Fibroblast of lung (primary cell): ENCODE measurements around the gene POLR2E. TPM values are rescaled to one million over a fixed set of nuclear protein-coding genes. Genes with fewer than 3 reads are reported as not detected.

ENCODE experiments used
- DNase-seq, 2 donors: peaks; one replicate each; pipeline versions ENCODE4 v3.0.0 to v3.0.0-alpha.2; 2010; ENCODE audit warnings: low read depth in 2 of 2
- H2AFZ ChIP-seq: 2 replicates; pipeline ENCODE4 v1.5.1; 2012; ENCODE audit warnings: low read length, control low read depth, inconsistent platforms
- H3K27ac ChIP-seq: 2 replicates; pipeline ENCODE4 v1.5.1; 2011; ENCODE audit warnings: low read length, control low read depth; ENCODE audit not compliant: insufficient read depth
- H3K27me3 ChIP-seq: 2 replicates; pipeline ENCODE4 v1.5.1; 2011; ENCODE audit warnings: mild to moderate bottlenecking, low read length; ENCODE audit not compliant: control insufficient read depth, insufficient read depth
- H3K36me3 ChIP-seq: 2 replicates; pipeline ENCODE4 v1.5.1; 2011; ENCODE audit warnings: low read length; ENCODE audit not compliant: control insufficient read depth, insufficient read depth
- H3K4me1 ChIP-seq: 2 replicates; pipeline ENCODE4 v1.5.1; 2011; ENCODE audit warnings: low read length; ENCODE audit not compliant: control insufficient read depth, insufficient read depth; ENCODE audit errors: extremely low read depth
- H3K4me2 ChIP-seq: 2 replicates; pipeline ENCODE4 v1.5.1; 2011; ENCODE audit warnings: low read length, control low read depth; ENCODE audit not compliant: insufficient read depth; ENCODE audit errors: extremely low read depth
- H3K4me3 ChIP-seq, 4 experiments: fragments of 200-600 bp in 1 of 4; sonication (generic) in 1 of 4; replicated peaks in 1 of 4; 2 replicates each; pipeline ENCODE4 v1.5.1; 2011 to 2016; ENCODE audit warnings: low read length in 4 of 4, low read depth in 3 of 4, mild to moderate bottlenecking in 3 of 4, control low read depth in 2 of 4, inconsistent platforms in 1 of 4, mixed read lengths in 1 of 4; ENCODE audit not compliant: insufficient read depth in 1 of 4; ENCODE audit errors: control extremely low read depth in 1 of 4
- H3K79me2 ChIP-seq: 2 replicates; pipeline ENCODE4 v1.5.1; 2012; ENCODE audit warnings: mild to moderate bottlenecking, low read length, inconsistent platforms; ENCODE audit not compliant: control insufficient read depth, insufficient read depth
- H3K9ac ChIP-seq: 2 replicates; pipeline ENCODE4 v1.5.1; 2011; ENCODE audit warnings: mild to moderate bottlenecking, low read length, control low read depth; ENCODE audit not compliant: insufficient read depth
- H3K9me3 ChIP-seq: 2 replicates; pipeline ENCODE4 v1.5.1; 2012; ENCODE audit warnings: low read depth, low read length; ENCODE audit not compliant: control insufficient read depth, insufficient read depth
- H4K20me1 ChIP-seq: 2 replicates; pipeline ENCODE4 v1.5.1; 2011; ENCODE audit warnings: low read length; ENCODE audit not compliant: control insufficient read depth, insufficient read depth; ENCODE audit errors: extremely low read depth
- CTCF ChIP-seq, 2 donors: IDR thresholded peaks in 1 of 2; conservative IDR thresholded peaks in 1 of 2; 1 replicate in 1 of 2; 2 replicates in 1 of 2; pipeline ENCODE4 v1.5.1; 2011 to 2012; ENCODE audit warnings: low read length in 2 of 2, control low read depth in 1 of 2, inconsistent platforms in 1 of 2, low read depth in 1 of 2, mild to moderate bottlenecking in 1 of 2
- EZH2 ChIP-seq: IDR thresholded peaks from 2 replicates; pipeline ENCODE4 v1.5.1; 2012; ENCODE audit warnings: low read length, control low read depth, mild to moderate bottlenecking; ENCODE audit errors: missing control alignments
- polyA plus RNA-seq, 2 donors: library from polyadenylated mRNA; depleted of rRNA in 1 of 2; stranded (reverse) in 1 of 2; unstranded in 1 of 2; fragments of >200 nt; gene quantifications; 2 replicates each; pipeline ENCODE4 v1.2.1, GENCODE V29; 2011 to 2012; ENCODE audit warnings: missing spikeins in 1 of 2
- total RNA-seq: library from RNA; depleted of rRNA; stranded (reverse); fragments of >200 nt; gene quantifications from 2 replicates; pipeline ENCODE4 v1.2.1, GENCODE V29; 2014

The POLR2E gene
- total and polyA plus RNA-seq, 2 donors (not counting 1 experiment from before 2014, with no cell fraction given): 55.2 to 130 TPM

GRCh38 chr19:1093330-1093729, 1.8 kb downstream of the POLR2E start:
- peaks cover 20% of the 10 kb centered on the region for H3K36me3 ChIP-seq
- no peak overlapping the region for H3K4me2 ChIP-seq
- no peak for DNase-seq
- H3K9me3 ChIP-seq: no peaks in the 10 kb centered on the region
- no peaks in the 10 kb centered on the region for H4K20me1 ChIP-seq
- H2AFZ ChIP-seq: no peak overlapping the region
- H3K27me3 ChIP-seq: no peaks in the 10 kb centered on the region
- no peak overlapping the region for H3K27ac ChIP-seq
- no peak overlapping the region for H3K9ac ChIP-seq
- TF ChIP-seq CTCF (conservative IDR thresholded peaks at IDR 0.05 in 1 of 2, IDR thresholded peaks at IDR 0.05 in 1 of 2; ENCODE audit: low read depth in 1 of 2, low read length in 2 of 2) (no peak), EZH2 (no peak)
- peak overlapping the region in 1 of 4 experiments; percentile 71 for H3K4me3 ChIP-seq
- H3K79me2 ChIP-seq: peaks cover 27% of the 10 kb centered on the region
- H3K4me1 ChIP-seq: peaks cover 5% of the 10 kb centered on the region

- Histone ChIP-seq H3K4me1 (peaks cover 5% of the 10 kb centered on the region), H3K27ac (no peak overlapping the region), H2AFZ (no peak overlapping the region), H3K4me3 (no peak overlapping the region), H3K4me2 (no peak overlapping the region), H3K9me3 (no peaks in the 10 kb centered on the region), H3K9ac (no peak overlapping the region), H3K27me3 (no peaks in the 10 kb centered on the region), H3K36me3 (peaks cover 23% of the 10 kb centered on the region), H3K79me2 (peaks cover 27% of the 10 kb centered on the region), H4K20me1 (no peaks in the 10 kb centered on the region)
- TF ChIP-seq EZH2 (no peak), CTCF (conservative IDR thresholded peaks at IDR 0.05 in 1 of 2, IDR thresholded peaks at IDR 0.05 in 1 of 2; ENCODE audit: low read depth in 1 of 2, low read length in 2 of 2) (no peak)
- no peak for DNase-seq
Observed at GRCh38 chr19:1091544-1092175, 3.5 kb downstream of the POLR2E start.

DNA sequence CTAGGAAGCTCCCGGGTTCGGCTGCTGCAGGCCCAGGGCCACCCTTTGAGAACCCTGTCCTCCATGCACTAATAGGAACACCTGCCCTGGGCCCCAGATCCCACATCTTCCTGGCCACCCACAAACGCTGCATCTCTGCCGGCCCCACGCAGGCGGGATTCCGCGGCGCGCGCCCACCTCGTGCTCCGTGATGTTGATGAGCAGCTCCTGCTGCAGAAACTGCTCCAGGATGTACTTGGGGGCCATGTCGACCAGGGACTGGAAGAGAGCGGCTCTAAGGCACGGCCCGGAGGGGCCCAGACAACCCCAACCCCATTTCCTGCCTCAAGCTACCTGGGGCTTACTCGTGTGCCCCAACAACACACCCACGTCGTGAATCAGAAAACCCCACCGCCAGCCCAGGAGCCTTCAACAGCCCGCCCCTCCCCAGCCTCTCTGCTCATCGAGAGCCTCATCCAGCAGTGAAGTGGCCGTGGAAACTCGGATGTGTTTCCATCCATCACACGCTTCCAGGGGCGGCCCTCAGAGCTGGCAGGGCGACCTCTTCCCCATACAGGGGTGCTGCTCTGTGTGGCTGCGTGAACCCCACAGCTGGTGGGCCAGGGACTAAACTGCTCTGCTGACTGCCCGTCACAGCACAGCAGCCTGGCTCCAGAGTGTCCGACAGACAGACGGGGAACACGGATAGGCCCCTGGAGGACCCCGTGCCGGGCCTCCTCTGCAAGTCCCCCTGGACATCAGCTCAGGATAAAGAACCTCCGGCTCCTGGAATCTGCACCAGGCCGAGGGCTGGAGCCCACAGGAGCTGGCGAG, 4.2 kb downstream of the POLR2E start:
- Histone ChIP-seq H3K36me3 (peaks cover 24% of the 10 kb centered on the region), H3K79me2 (peaks cover 27% of the 10 kb centered on the region), H2AFZ (no peak overlapping the region), H3K27ac (no peak overlapping the region), H3K4me3 (no peak overlapping the region), H4K20me1 (no peaks in the 10 kb centered on the region), H3K9ac (no peak overlapping the region), H3K27me3 (no peaks in the 10 kb centered on the region), H3K9me3 (no peaks in the 10 kb centered on the region), H3K4me1 (peaks cover 5% of the 10 kb centered on the region), H3K4me2 (no peak overlapping the region)
- no peak for DNase-seq
- TF ChIP-seq CTCF (conservative IDR thresholded peaks at IDR 0.05 in 1 of 2, IDR thresholded peaks at IDR 0.05 in 1 of 2; ENCODE audit: low read depth in 1 of 2, low read length in 2 of 2) (no peak), EZH2 (no peak)
